ENCODE data around the gene PCDHGA6.
A peak's percentile ranks its signal among the peaks of the same experiment; 100 is the strongest.
"Not testable (repeated sequence)": the region's sequence is repeated elsewhere in the genome, so short reads cannot be mapped to it uniquely, and the experiment has no call there.

PCDHGA6 gene

GRCh38 chr5:141398608-141399007, 24.9 kb downstream of the PCDHGA6 start:
- TF ChIP-seq CTCF (IDR thresholded peaks at IDR 0.05; ENCODE audit: low read depth, low read length, missing control alignments): no peak
- no peak overlapping the region for H3K4me3 ChIP-seq (replicated peaks; ENCODE audit: low read depth, low read length)
- DNase-seq (ENCODE audit: extremely low read depth, low read depth): no peak

GRCh38 chr5:141399555-141400258, 26.0 kb downstream of the PCDHGA6 start:
- no peak for DNase-seq (ENCODE audit: extremely low read depth, low read depth)
- TF ChIP-seq CTCF (IDR thresholded peaks at IDR 0.05; ENCODE audit: low read depth, low read length, missing control alignments): no peak
- no peak overlapping the region for H3K4me3 ChIP-seq (replicated peaks; ENCODE audit: low read depth, low read length)

- peak within 1 kb of the TSS; percentile 31 for H3K4me3 ChIP-seq (replicated peaks; ENCODE audit: low read depth, low read length)
- peak; percentile 41 for TF ChIP-seq CTCF (IDR thresholded peaks at IDR 0.05; ENCODE audit: low read depth, low read length, missing control alignments)
- DNase-seq (ENCODE audit: extremely low read depth, low read depth): no peak
Measured at GRCh38 chr5:141402553-141403243, 29.0 kb downstream of the PCDHGA6 start, which contains the start of gene PCDHGA9. Gene PCDHGA9, plus strand, starts transcription at chr5:141402778. Its CDS starts 175 bp downstream, at chr5:141402953.

GRCh38 chr5:141403387-141403786, 29.7 kb downstream of the PCDHGA6 start:
- H3K4me3 ChIP-seq (replicated peaks; ENCODE audit: low read depth, low read length): no peak overlapping the region; the same call in 1 of the 2 replicates
- no peak for TF ChIP-seq CTCF (IDR thresholded peaks at IDR 0.05; ENCODE audit: low read depth, low read length, missing control alignments)
- no peak for DNase-seq (ENCODE audit: extremely low read depth, low read depth)

DNA sequence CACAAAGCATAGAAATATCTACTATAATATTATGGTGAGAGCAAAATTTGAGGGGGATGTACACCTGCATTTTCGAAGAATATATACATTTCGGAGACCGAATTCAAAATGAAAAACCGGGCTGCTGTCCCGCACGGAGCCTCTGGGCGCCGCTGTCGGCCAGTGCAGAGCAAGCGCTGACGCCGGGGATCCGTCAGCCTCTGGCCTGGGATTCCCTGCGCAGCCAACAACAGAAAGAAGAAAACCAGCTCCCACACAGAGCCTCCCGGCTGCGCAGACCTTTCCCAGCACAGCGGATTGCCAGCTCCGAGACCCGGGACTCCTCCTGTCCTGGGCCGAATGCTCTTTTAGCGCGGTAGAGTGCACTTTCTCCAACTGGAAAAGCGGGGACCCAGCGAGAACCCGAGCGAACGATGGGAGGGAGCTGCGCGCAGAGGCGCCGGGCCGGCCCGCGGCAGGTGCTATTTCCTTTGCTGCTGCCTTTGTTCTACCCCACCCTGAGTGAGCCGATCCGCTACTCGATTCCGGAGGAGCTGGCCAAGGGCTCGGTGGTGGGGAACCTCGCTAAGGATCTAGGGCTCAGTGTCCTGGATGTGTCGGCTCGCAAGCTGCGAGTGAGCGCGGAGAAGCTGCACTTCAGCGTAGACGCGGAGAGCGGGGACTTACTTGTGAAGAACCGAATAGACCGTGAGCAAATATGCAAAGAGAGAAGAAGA, 34.3 kb downstream of the PCDHGA6 start, which contains the start of gene PCDHGB6:
Gene PCDHGB6, plus strand, starts transcription at position 232 of the 716 bp plus-strand sequence. Its CDS starts 182 bp downstream, at position 414.
- peak within 1 kb of the TSS; percentile 20; the same call in 1 of the 2 replicates for H3K4me3 ChIP-seq (replicated peaks; ENCODE audit: low read depth, low read length)

More for the DNA sequence above, 34.3 kb downstream of the PCDHGA6 start, which contains the start of gene PCDHGB6:
- peak; percentile 56 for TF ChIP-seq CTCF (IDR thresholded peaks at IDR 0.05; ENCODE audit: low read depth, low read length, missing control alignments)
- DNase-seq (ENCODE audit: extremely low read depth, low read depth): not testable (repeated sequence)

All from HFF-Myc (cell line).